ENCODE data around the gene ZBTB3.

DNA sequence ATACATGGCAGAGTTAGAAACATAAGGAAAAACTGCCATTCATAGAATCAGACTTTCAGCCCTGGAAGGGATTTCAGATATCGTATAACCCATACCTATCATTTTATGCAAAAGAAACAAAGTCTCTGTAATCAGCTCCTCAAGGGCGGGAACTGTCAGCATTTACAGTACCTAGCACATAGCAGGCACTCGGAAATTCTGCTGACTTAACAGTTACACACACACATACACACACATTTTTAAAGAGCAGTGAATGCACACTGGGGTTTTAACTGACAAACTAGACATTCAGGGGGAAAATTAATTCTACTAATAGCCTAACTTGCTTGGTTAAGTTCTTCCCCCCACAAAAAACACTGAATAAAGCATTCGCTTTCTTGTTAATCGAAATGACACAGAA, 37.8 kb downstream of the ZBTB3 start:
- TF ChIP-seq CTCF (IDR thresholded peaks at IDR 0.05): no peak
- no peak for TF ChIP-seq POLR2A (IDR thresholded peaks at IDR 0.05)
